Measurements from ENCODE around the gene HMSD.

GRCh38 chr18:63949068-63949737, at the start of gene HMSD:
- TF ChIP-seq SIN3A (IDR thresholded peaks at IDR 0.05; ENCODE audit: borderline replicate concordance, insufficient read depth, low read length) = no peak
- no peak for TF ChIP-seq POLR2AphosphoS5 (IDR thresholded peaks at IDR 0.05; ENCODE audit: low read depth, low read length)

Data from PFSK-1 (cell line).